Posterior cingulate gyrus (tissue), 11 donors: ENCODE data around the gene BBS5.
"Not testable (repeated sequence)": the region's sequence is repeated elsewhere in the genome, so short reads cannot be mapped to it uniquely, and the experiment has no call there.

Source experiments
- DNase-seq, 10 donors: peaks; one replicate each; pipeline versions ENCODE4 v3.0.0 to v3.0.0-alpha.2; 2020 to 2021; ENCODE audit warnings: mixed read lengths in 3 of 10
- intact Hi-C: fragments of 100-400 bp; cut with DNase I; formaldehyde crosslinking; loops from one replicate; pipeline ENCODE4 v1.15.1; 2023

BBS5 gene

GRCh38 chr2:169479257-169480078 lies at the start of gene BBS5:
Gene BBS5 (plus strand): TSS chr2:169479494. CDS start chr2:169479554, 60 bp downstream.
- intact Hi-C loops: no loop called here
- DNase-seq: peak; percentile 81 to 98 (median 90)

GRCh38 chr2:169431772-169432171 lies 47.5 kb upstream of the BBS5 start:
- intact Hi-C loops, DNase-seq: not testable (repeated sequence)

GRCh38 chr2:169434236-169434635 lies 45.1 kb upstream of the BBS5 start:
- intact Hi-C loops, DNase-seq: not testable (repeated sequence)

GRCh38 chr2:169438466-169439072 lies 40.7 kb upstream of the BBS5 start:
- intact Hi-C loops: no loop called here
- no peak for DNase-seq

- no peak for DNase-seq
- intact Hi-C loops: no loop called here
Observed at GRCh38 chr2:169439900-169440299, 39.4 kb upstream of the BBS5 start.

GRCh38 chr2:169446452-169446851 lies 32.8 kb upstream of the BBS5 start:
- DNase-seq: no peak

GRCh38 chr2:169448316-169448715 lies 31.0 kb upstream of the BBS5 start:
- no peak for DNase-seq
- intact Hi-C loops: no loop called here

More at GRCh38 chr2:169446452-169446851, 32.8 kb upstream of the BBS5 start:
- intact Hi-C loops: no loop called here

- intact Hi-C loops: no loop called here
- no peak for DNase-seq
Observed at GRCh38 chr2:169448865-169449264, 30.4 kb upstream of the BBS5 start.

- no peak for DNase-seq
- intact Hi-C loops: no loop called here
Observed at GRCh38 chr2:169452080-169452479, 27.2 kb upstream of the BBS5 start.

GRCh38 chr2:169453044-169453443 lies 26.2 kb upstream of the BBS5 start:
- DNase-seq: peak in 1 of 10 donors; percentile 67
- intact Hi-C loops: not testable (repeated sequence)

- no peak for DNase-seq
- intact Hi-C loops: no loop called here
Observed at GRCh38 chr2:169461143-169461542, 18.2 kb upstream of the BBS5 start.

- no peak for DNase-seq
- intact Hi-C loops: no loop called here
Observed at GRCh38 chr2:169462896-169463695, 16.2 kb upstream of the BBS5 start.

- intact Hi-C loops: no loop called here
- no peak for DNase-seq
Observed at GRCh38 chr2:169464466-169464865, 14.8 kb upstream of the BBS5 start.

GRCh38 chr2:169464882-169465281 lies 14.4 kb upstream of the BBS5 start:
- intact Hi-C loops: no loop called here
- DNase-seq: no peak

GRCh38 chr2:169468841-169469240 lies 10.5 kb upstream of the BBS5 start:
- intact Hi-C loops: no loop called here
- no peak for DNase-seq

- DNase-seq: no peak
- intact Hi-C loops: no loop called here
Observed at GRCh38 chr2:169469952-169470572, 9.2 kb upstream of the BBS5 start.

GRCh38 chr2:169472249-169472648 lies 7.0 kb upstream of the BBS5 start:
- no peak for DNase-seq
- intact Hi-C loops: no loop called here

- no peak for DNase-seq
- intact Hi-C loops: no loop called here
Observed at GRCh38 chr2:169476459-169476858, 2.8 kb upstream of the BBS5 start.

- DNase-seq: no peak
- intact Hi-C loops: no loop called here
Observed at GRCh38 chr2:169478339-169478738, 955 bp upstream of the BBS5 start.

- intact Hi-C loops: no loop called here
- peak in 1 of 10 donors; percentile 61 for DNase-seq
Observed at GRCh38 chr2:169478745-169479256, 493 bp upstream of the BBS5 start.

- DNase-seq: no peak
- intact Hi-C loops: no loop called here
Observed at GRCh38 chr2:169480079-169480465, 778 bp downstream of the BBS5 start.
